Measurements from ENCODE around the gene CACNA2D3.

- TF ChIP-seq POLR2A (IDR thresholded peaks at IDR 0.05) (no peak), POLR2AphosphoS5 (IDR thresholded peaks at IDR 0.05; ENCODE audit: insufficient read depth in 1 of 2, low read depth in 1 of 2) (no peak)
Measured at GRCh38 chr3:54378184-54378583, 255.8 kb downstream of the CACNA2D3 start.
